Ovary (tissue), 9 donors: ENCODE data around the gene ASCC3. TPM values are rescaled to one million over a fixed set of nuclear protein-coding genes. Genes with fewer than 3 reads are reported as not detected.

Experiments used
- DNase-seq, 5 donors: peaks; one replicate each; pipeline ENCODE4 v3.0.0-alpha.2; 2019 to 2020
- H3K27ac ChIP-seq, 2 donors: fragments of 200-600 bp; one replicate each; pipeline versions ENCODE4 v1.5.1 to v1.8.0; 2019 to 2022
- H3K27me3 ChIP-seq: fragments of 200-600 bp; one replicate; pipeline ENCODE4 v1.8.0; 2022
- H3K36me3 ChIP-seq: fragments of 200-600 bp; sonication (generic); one replicate; pipeline ENCODE4 v1.5.1; 2019
- H3K4me1 ChIP-seq: one replicate; pipeline ENCODE4 v1.8.1; 2013; ENCODE audit warnings: mild to moderate bottlenecking, moderate library complexity; ENCODE audit not compliant: insufficient read depth
- H3K4me3 ChIP-seq: fragments of 200-600 bp; sonication (generic); one replicate; pipeline ENCODE4 v1.5.1; 2017
- H3K9me3 ChIP-seq, 2 donors: fragments of 200-600 bp in 1 of 2; sonication (generic) in 1 of 2; one replicate each; pipeline versions ENCODE4 v1.5.1 to v1.8.1; 2013 to 2019; ENCODE audit warnings: mild to moderate bottlenecking in 1 of 2, moderate library complexity in 1 of 2
- EP300 ChIP-seq: sonication (generic); formaldehyde crosslinking; IDR thresholded peaks from one replicate; pipeline ENCODE4 v1.6.1; 2017; ENCODE audit warnings: antibody characterized with exemption
- POLR2A ChIP-seq: fragments of 450-650 bp; IDR thresholded peaks from one replicate; pipeline ENCODE4 v1.6.1; 2017; ENCODE audit warnings: antibody characterized with exemption, mild to moderate bottlenecking, moderate library complexity
- WGBS, 3 donors: extraction: QIAGEN DNeasy Blood & Tissue Kit in 1 of 3; methylation state at CpG; one replicate each; pipeline versions ENCODE4 v1.1.5 to v1.1.7; 2013 to 2017; 5-methylcytosine and 5-hydroxymethylcytosine counted together
- intact Hi-C, 4 donors: fragments of 100-400 bp; cut with DNase I; formaldehyde crosslinking; loops; one replicate each; pipeline versions ENCODE4 v1.11.0 to v1.15.1; 2022 to 2023
- polyA plus RNA-seq, 2 donors: library from polyadenylated mRNA; stranded (reverse); fragments of 200-250 nt in 1 of 2; fragments of 350-450 nt in 1 of 2; fragmentation: Illumina TruSeq in 1 of 2; extraction: RNeasy Lipid Tissue Mini Kit (QIAGEN cat#74804) in 1 of 2; gene quantifications; one replicate each; pipeline ENCODE4 v1.2.3, GENCODE V29; 2013 to 2014
- total RNA-seq, 7 donors: library from RNA; depleted of rRNA in 2 of 7; stranded (reverse); fragments of >200 nt in 2 of 7; fragmentation: NEBNext Ultra II Directional in 3 of 7; extraction: Animal tissue kit (Norgen Biotek cat#: 25700) in 3 of 7; gene quantifications; one replicate each; pipeline versions ENCODE4 v1.1.0 to v1.2.4, GENCODE V29; 2016 to 2023
- TF ChIP-seq, protein P1 (sequence below), 3 donors: fragments of 450-650 bp in 2 of 3; fragments of 200-600 bp in 1 of 3; IDR thresholded peaks; one replicate each; pipeline versions ENCODE4 v1.5.1 to v1.8.0; 2016 to 2022; ENCODE audit warnings: antibody characterized with exemption in 3 of 3, mild to moderate bottlenecking in 1 of 3
- donor health status: DM: no; HTN: no; CAD: no; lungs with moderate emphysema.
- donor health status: DM: no; HTN: no; CAD: no.
- donor health status: Bipolar disorder and iron deficiency.
- donor health status: DM: yes; HTN: yes; CAD: no.
- donor health status: DM: no; HTN: no; CAD: no.
- donor health status: DM: yes; HTN: yes; CAD: no.

ASCC3 gene
- total and polyA plus RNA-seq, 9 donors: 8.2 to 34.2 (median 22.0) TPM

DNA sequence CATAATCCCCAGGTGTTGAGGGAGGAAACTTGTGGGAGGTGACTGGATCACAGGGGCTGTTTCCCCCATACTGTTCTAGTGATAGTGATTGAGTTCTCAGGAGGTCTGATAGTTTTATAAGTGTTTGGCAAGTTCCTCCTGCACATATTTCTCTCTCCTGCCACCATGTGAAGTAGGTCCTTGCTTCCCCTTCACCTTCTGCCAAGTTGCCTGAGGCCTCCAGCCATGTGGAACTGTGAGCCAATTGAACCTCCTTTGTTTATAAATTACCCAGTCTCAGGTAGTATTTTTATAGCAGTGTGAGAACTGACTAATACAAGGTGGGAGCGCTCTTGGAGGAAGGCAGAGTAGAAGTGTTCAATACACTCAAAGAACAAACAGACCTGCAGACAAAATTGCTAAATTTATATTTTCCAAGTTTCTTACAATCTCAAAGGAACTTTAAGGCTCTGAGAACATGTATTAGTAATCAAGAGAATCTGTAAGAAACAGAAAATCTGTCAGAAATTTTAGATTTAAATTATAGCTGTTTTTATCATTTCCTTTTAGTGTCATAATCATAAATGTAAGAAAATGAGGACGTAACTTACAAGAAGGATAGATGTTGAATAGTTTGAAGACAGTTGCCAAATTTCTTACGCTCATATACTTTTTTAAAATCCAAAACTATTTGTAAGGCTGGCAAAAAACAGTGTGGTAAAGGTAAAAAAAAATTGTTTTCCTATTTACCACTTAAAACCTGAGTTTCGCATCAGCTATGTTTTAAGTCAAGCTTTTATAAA is 77.7 kb downstream of the ASCC3 start:
- no peak for DNase-seq
- Histone ChIP-seq H3K4me1 (no peaks in the 10 kb centered on the region), H3K27ac (no peak overlapping the region), H3K36me3 (no peaks in the 10 kb centered on the region), H3K4me3 (no peak overlapping the region), H3K9me3 (no peaks in the 10 kb centered on the region), H3K27me3 (no peaks in the 10 kb centered on the region)
- intact Hi-C loops: no loop called here
- 87 to 98% (median 97%) methylated on average over 4 of the region's 4 CpGs for WGBS, 3 donors
- TF ChIP-seq, protein P1, sequence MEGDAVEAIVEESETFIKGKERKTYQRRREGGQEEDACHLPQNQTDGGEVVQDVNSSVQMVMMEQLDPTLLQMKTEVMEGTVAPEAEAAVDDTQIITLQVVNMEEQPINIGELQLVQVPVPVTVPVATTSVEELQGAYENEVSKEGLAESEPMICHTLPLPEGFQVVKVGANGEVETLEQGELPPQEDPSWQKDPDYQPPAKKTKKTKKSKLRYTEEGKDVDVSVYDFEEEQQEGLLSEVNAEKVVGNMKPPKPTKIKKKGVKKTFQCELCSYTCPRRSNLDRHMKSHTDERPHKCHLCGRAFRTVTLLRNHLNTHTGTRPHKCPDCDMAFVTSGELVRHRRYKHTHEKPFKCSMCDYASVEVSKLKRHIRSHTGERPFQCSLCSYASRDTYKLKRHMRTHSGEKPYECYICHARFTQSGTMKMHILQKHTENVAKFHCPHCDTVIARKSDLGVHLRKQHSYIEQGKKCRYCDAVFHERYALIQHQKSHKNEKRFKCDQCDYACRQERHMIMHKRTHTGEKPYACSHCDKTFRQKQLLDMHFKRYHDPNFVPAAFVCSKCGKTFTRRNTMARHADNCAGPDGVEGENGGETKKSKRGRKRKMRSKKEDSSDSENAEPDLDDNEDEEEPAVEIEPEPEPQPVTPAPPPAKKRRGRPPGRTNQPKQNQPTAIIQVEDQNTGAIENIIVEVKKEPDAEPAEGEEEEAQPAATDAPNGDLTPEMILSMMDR (IDR thresholded peaks at IDR 0.05): no peak
- TF ChIP-seq POLR2A: no peak
- no peak for TF ChIP-seq EP300

DNA sequence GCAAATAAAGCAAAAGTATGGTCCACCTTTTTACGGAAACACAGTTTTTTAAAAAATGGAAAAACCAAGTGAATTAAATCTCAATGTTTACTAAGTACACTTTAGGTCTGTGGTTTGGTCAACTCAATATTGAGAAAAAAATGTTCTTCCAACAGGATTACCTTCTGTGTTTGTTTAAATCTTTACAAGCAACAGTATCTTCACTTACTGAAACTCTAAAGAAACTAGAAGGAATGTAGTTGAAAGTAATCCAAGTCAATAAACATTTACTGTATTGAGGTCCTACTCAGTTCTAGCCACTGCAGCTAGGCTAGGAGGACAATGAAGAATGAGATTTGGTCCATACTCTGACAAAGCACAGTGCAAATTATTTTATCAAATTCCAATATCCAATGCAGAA is 80.1 kb downstream of the ASCC3 start:
- no peaks in the 10 kb centered on the region for H3K4me1 ChIP-seq
- 97 to 98% (median 98%) methylated on average over 1 of the region's 1 CpG for WGBS, 3 donors
- H3K9me3 ChIP-seq: no peaks in the 10 kb centered on the region
- no peak overlapping the region for H3K27ac ChIP-seq
- no peak for DNase-seq
- TF ChIP-seq, protein P1 (IDR thresholded peaks at IDR 0.05): no peak
- TF ChIP-seq POLR2A: no peak
- TF ChIP-seq EP300: no peak
- no peaks in the 10 kb centered on the region for H3K36me3 ChIP-seq
- no peak overlapping the region for H3K4me3 ChIP-seq
- no peaks in the 10 kb centered on the region for H3K27me3 ChIP-seq
- intact Hi-C loops: no loop called here

DNA sequence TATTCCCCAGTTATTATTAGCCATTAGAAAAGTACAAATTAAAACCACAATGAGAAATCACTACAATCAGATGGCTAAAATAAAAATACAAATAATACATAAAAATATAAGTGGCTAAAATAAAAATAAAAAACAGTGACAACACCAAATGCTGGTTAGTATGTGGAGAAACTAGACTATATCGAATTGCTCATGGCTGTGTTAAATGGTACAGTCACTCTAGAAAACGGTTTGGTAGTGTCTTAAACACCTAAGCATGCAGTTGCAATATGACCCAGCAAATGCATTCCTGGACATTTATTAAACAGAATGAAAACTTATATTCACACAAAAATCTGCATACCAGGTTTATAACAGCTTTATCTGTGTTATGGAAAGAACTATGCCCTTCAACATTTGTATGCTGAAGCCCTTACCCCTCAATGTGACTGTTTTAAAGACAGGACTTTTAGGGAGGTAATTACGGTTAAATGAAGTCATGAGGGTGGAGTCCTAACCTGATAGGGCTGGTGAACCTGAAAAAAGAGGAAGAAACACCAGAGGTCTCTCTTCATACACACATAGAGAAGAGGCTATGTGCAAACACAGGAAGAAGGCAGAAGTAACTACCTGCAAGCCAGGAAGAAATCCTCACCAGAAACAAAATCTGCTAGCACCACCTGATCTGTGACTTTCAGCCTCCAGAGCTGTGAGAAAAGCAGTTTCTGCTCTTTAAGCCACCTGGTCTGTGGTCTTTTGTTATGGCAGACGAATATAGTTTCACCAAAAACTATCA is 84.9 kb downstream of the ASCC3 start:
- no peaks in the 10 kb centered on the region for H3K27me3 ChIP-seq
- no peaks in the 10 kb centered on the region for H3K4me1 ChIP-seq
- TF ChIP-seq EP300 (no peak), POLR2A (no peak)
- TF ChIP-seq, protein P1 (IDR thresholded peaks at IDR 0.05): no peak
- DNase-seq: no peak
- H3K27ac ChIP-seq: no peak overlapping the region
- no peak overlapping the region for H3K4me3 ChIP-seq
- 93 to 98% (median 94%) methylated on average over 4 of the region's 4 CpGs for WGBS, 3 donors
- no peaks in the 10 kb centered on the region for H3K9me3 ChIP-seq
- H3K36me3 ChIP-seq: no peaks in the 10 kb centered on the region
- intact Hi-C loops: no loop called here

DNA sequence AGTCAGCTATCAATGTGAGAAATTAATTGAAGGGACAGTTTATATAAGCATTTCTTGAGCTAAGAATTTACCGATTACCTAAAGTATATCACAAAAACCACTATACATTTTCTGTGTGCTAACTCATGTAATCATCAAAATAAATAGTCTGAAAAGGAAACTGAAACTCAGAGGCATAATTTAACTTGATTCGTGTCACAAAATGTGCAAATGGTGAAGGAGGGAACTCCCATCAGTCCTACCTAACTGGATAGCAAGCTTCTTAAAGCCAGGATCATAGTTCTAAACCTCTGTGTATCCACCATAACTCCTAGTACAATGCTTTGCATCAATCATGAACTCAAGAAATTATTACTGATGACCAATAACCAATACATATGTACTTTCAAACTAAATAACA is 91.0 kb downstream of the ASCC3 start:
- TF ChIP-seq POLR2A (no peak), EP300 (no peak)
- TF ChIP-seq, protein P1 (IDR thresholded peaks at IDR 0.05): no peak
- intact Hi-C loops: no loop called here
- WGBS, 3 donors: 89 to 93% (median 91%) methylated on average over 2 of the region's 2 CpGs

More for the DNA sequence above, 91.0 kb downstream of the ASCC3 start:
- no peaks in the 10 kb centered on the region for H3K4me1 ChIP-seq
- H3K27ac ChIP-seq: no peak overlapping the region
- no peaks in the 10 kb centered on the region for H3K36me3 ChIP-seq
- H3K4me3 ChIP-seq: no peak overlapping the region
- DNase-seq: no peak
- H3K9me3 ChIP-seq: no peaks in the 10 kb centered on the region
- no peaks in the 10 kb centered on the region for H3K27me3 ChIP-seq
